PFSK-1 (cell line): ENCODE results near the gene TPD52L2.

Source experiments
- FOXP2 ChIP-seq: optimal IDR thresholded peaks from 2 replicates; pipeline ENCODE3; 2011; ENCODE audit warnings: borderline replicate concordance, control low read depth, inconsistent platforms; ENCODE audit not compliant: insufficient read depth; ENCODE audit errors: extremely low read length, extremely low read depth
- POLR2AphosphoS5 ChIP-seq: IDR thresholded peaks from 2 replicates; pipeline ENCODE4 v1.6.1; 2012; ENCODE audit warnings: low read depth, mild to moderate bottlenecking, control low read depth, low read length, moderate library complexity
- REST ChIP-seq, 2 experiments: IDR thresholded peaks; 2 replicates each; pipeline versions ENCODE4 v1.6.1 to v1.8.0; 2011 to 2012; ENCODE audit warnings: low read depth in 2 of 2, low read length in 2 of 2, control low read depth in 1 of 2, inconsistent platforms in 1 of 2, mild to moderate bottlenecking in 1 of 2, moderate library complexity in 1 of 2; ENCODE audit not compliant: insufficient read depth in 1 of 2
- SIN3A ChIP-seq: IDR thresholded peaks from 2 replicates; pipeline ENCODE4 v1.6.1; 2012; ENCODE audit warnings: mild to moderate bottlenecking, low read length, moderate library complexity, borderline replicate concordance; ENCODE audit not compliant: insufficient read depth
- TAF1 ChIP-seq: IDR thresholded peaks from 2 replicates; pipeline ENCODE4 v1.6.1; 2012; ENCODE audit warnings: low read length, control low read depth, borderline replicate concordance; ENCODE audit not compliant: insufficient read depth

The TPD52L2 gene

GRCh38 chr20:63885264-63886053 is 20.4 kb downstream of the TPD52L2 start:
- no peak for TF ChIP-seq REST (IDR thresholded peaks at IDR 0.05; ENCODE audit: insufficient read depth in 1 of 2, low read depth in 2 of 2, low read length in 2 of 2)
- TF ChIP-seq TAF1 = no peak
- no peak for TF ChIP-seq SIN3A
- no peak for TF ChIP-seq POLR2AphosphoS5
- TF ChIP-seq FOXP2 = no peak

GRCh38 chr20:63886054-63886419 is 21.0 kb downstream of the TPD52L2 start:
- no peak for TF ChIP-seq TAF1
- TF ChIP-seq SIN3A = no peak
- no peak for TF ChIP-seq REST (IDR thresholded peaks at IDR 0.05; ENCODE audit: insufficient read depth in 1 of 2, low read depth in 2 of 2, low read length in 2 of 2)
- no peak for TF ChIP-seq POLR2AphosphoS5
- TF ChIP-seq FOXP2 = no peak

GRCh38 chr20:63886921-63887320 is 21.9 kb downstream of the TPD52L2 start:
- TF ChIP-seq FOXP2 = no peak
- no peak for TF ChIP-seq REST (IDR thresholded peaks at IDR 0.05; ENCODE audit: insufficient read depth in 1 of 2, low read depth in 2 of 2, low read length in 2 of 2)
- TF ChIP-seq TAF1 = no peak
- no peak for TF ChIP-seq POLR2AphosphoS5
- no peak for TF ChIP-seq SIN3A

GRCh38 chr20:63889241-63890200 is 24.5 kb downstream of the TPD52L2 start:
- TF ChIP-seq SIN3A (no peak), REST (IDR thresholded peaks at IDR 0.05; ENCODE audit: insufficient read depth in 1 of 2, low read depth in 2 of 2, low read length in 2 of 2) (no peak), POLR2AphosphoS5 (no peak), TAF1 (no peak), FOXP2 (no peak)
